HG02970 (cell line): ENCODE data around the gene CD47.

Experiments used
- ATAC-seq: cut with Tn5 transposase; IDR thresholded peaks from one replicate; pipeline ENCODE4 v1.9.1; 2021; ENCODE audit warnings: mild to moderate bottlenecking, moderate library complexity, moderate number of reproducible peaks; ENCODE audit not compliant: unreplicated experiment, low FRiP score

CD47 gene

GRCh38 chr3:108060331-108060730, 30.5 kb downstream of the CD47 start:
- ATAC-seq, result no peak

- no peak for ATAC-seq
Observed at GRCh38 chr3:108055931-108056330, 34.9 kb downstream of the CD47 start.

- ATAC-seq, result no peak
Observed at GRCh38 chr3:108054935-108055334, 35.9 kb downstream of the CD47 start.

GRCh38 chr3:108053483-108053882, 37.3 kb downstream of the CD47 start:
- ATAC-seq, result no peak

- ATAC-seq, result no peak
Observed at GRCh38 chr3:108053067-108053466, 37.8 kb downstream of the CD47 start.

- no peak for ATAC-seq
Observed at GRCh38 chr3:108051005-108051404, 39.8 kb downstream of the CD47 start.

GRCh38 chr3:108047987-108048386, 42.8 kb downstream of the CD47 start:
- ATAC-seq, result no peak

- ATAC-seq, result no peak
Observed at GRCh38 chr3:108046247-108046646, 44.6 kb downstream of the CD47 start.

GRCh38 chr3:108044699-108045098, 46.1 kb downstream of the CD47 start:
- no peak for ATAC-seq

- no peak for ATAC-seq
Observed at GRCh38 chr3:108042300-108042699, 48.5 kb downstream of the CD47 start.

- no peak for ATAC-seq
Observed at GRCh38 chr3:108041253-108041652, 49.6 kb downstream of the CD47 start.

GRCh38 chr3:108037770-108038169, 53.1 kb downstream of the CD47 start:
- ATAC-seq, result no peak

- ATAC-seq, result no peak
Observed at GRCh38 chr3:108036984-108037741, 53.7 kb downstream of the CD47 start.

- no peak for ATAC-seq
Observed at GRCh38 chr3:108036401-108036800, 54.4 kb downstream of the CD47 start.

GRCh38 chr3:108035751-108036150, 55.1 kb downstream of the CD47 start:
- no peak for ATAC-seq

GRCh38 chr3:108031895-108032294, 58.9 kb downstream of the CD47 start:
- ATAC-seq, result no peak

- ATAC-seq, result no peak
Observed at GRCh38 chr3:108030960-108031359, 59.9 kb downstream of the CD47 start.

GRCh38 chr3:108029466-108029865, 61.4 kb downstream of the CD47 start:
- no peak for ATAC-seq

- ATAC-seq, result no peak
Observed at GRCh38 chr3:108028896-108029295, 61.9 kb downstream of the CD47 start.

- no peak for ATAC-seq
Observed at GRCh38 chr3:108025177-108025576, 65.7 kb downstream of the CD47 start.

- ATAC-seq, result no peak
Observed at GRCh38 chr3:108024146-108024850, 66.5 kb downstream of the CD47 start.
